HepG2 (cell line): ENCODE data around the gene PYY. TPM values are rescaled to one million over a fixed set of nuclear protein-coding genes. Genes with fewer than 3 reads are reported as not detected.

Source experiments
- ATAC-seq: fragments of 200-7000 bp; cut with Tn5 transposase; 3 replicates; pipeline ENCODE4 v1.9.1; 2020; ENCODE audit warnings: mild to moderate bottlenecking, moderate library complexity
- BruUV-seq: library from RNA; stranded (reverse); fragments of 400-500 nt; replicated peaks from 2 replicates; lab custom pipeline; 2021; lab: Mats Ljungman, UMichigan
- CTCF ChIA-PET: fragments of 300-600 bp; formaldehyde crosslinking; extraction: SDS; loops from one replicate; lab custom pipeline; 2021; ENCODE audit warnings: low total read pairs, inconsistent platforms, low intra/inter-chr PET ratio; lab: Yijun Ruan, JAX
- POLR2A ChIA-PET: fragments of 350-600 bp; sonication (Branson Sonifier 250); formaldehyde crosslinking; loops from one replicate; lab custom pipeline; 2020; ENCODE audit warnings: antibody characterized with exemption, inconsistent platforms; lab: Yijun Ruan, JAX
- DNase-seq: peaks from one replicate; pipeline ENCODE4 v3.0.0-alpha.2; 2015; ENCODE audit warnings: low spot score
- FAIRE-seq: peaks from 3 replicates; lab custom pipeline; 2011; peaks lifted over from hg19 to GRCh38; lab: Jason Lieb, UNC
- H2AFZ ChIP-seq: one replicate; pipeline ENCODE4 v1.6.1; 2011; ENCODE audit warnings: low read length, inconsistent platforms
- H3K27ac ChIP-seq: fragments of 300-600 bp; 3 replicates; pipeline ENCODE4 v1.8.0; 2011; ENCODE audit warnings: mixed run types, mild to moderate bottlenecking, mixed read lengths, low read length, inconsistent platforms; ENCODE audit not compliant: insufficient read depth; ENCODE audit errors: extremely low read length
- H3K27me3 ChIP-seq, 2 experiments: fragments of 200-600 bp in 1 of 2; 2 replicates in 1 of 2; 3 replicates in 1 of 2; pipeline versions ENCODE4 v1.6.0 to v1.8.0; 2011; ENCODE audit warnings: low read length in 2 of 2, mild to moderate bottlenecking in 2 of 2, moderate library complexity in 2 of 2, inconsistent platforms in 1 of 2; ENCODE audit not compliant: insufficient read depth in 2 of 2, control insufficient read depth in 1 of 2
- H3K36me3 ChIP-seq, 2 experiments: fragments of 200-600 bp in 1 of 2; replicated peaks in 1 of 2; 2 replicates in 1 of 2; 3 replicates in 1 of 2; pipeline versions ENCODE4 v1.5.1 to v1.8.0; 2011; ENCODE audit warnings: low read length in 2 of 2, inconsistent platforms in 1 of 2; ENCODE audit not compliant: insufficient read depth in 2 of 2, control insufficient read depth in 1 of 2
- H3K4me1 ChIP-seq: 2 replicates; pipeline ENCODE4 v1.5.1; 2012; ENCODE audit warnings: low read length, inconsistent platforms; ENCODE audit not compliant: insufficient read depth
- H3K4me2 ChIP-seq: 2 replicates; pipeline ENCODE4 v1.6.0; 2011; ENCODE audit warnings: low read depth, low read length, inconsistent platforms
- H3K4me3 ChIP-seq, 3 experiments: fragments of 200-600 bp in 1 of 3; sonication (generic), shearing (Covaris generic) in 1 of 3; replicated peaks in 1 of 3; 2 replicates each; pipeline ENCODE4 v1.5.1; 2011 to 2016; ENCODE audit warnings: low read length in 3 of 3, inconsistent platforms in 2 of 3, low read depth in 2 of 3, mild to moderate bottlenecking in 2 of 3, control low read depth in 1 of 3, mixed read lengths in 1 of 3; ENCODE audit not compliant: insufficient read depth in 1 of 3
- H3K79me2 ChIP-seq: one replicate; pipeline ENCODE4 v1.6.1; 2011; ENCODE audit warnings: low read length, inconsistent platforms; ENCODE audit not compliant: insufficient read depth
- H3K9ac ChIP-seq: 2 replicates; pipeline ENCODE4 v1.6.0; 2011; ENCODE audit warnings: mild to moderate bottlenecking, low read depth, low read length, inconsistent platforms; ENCODE audit not compliant: insufficient read depth
- H3K9me3 ChIP-seq: 2 replicates; pipeline ENCODE4 v1.5.1; 2012; ENCODE audit warnings: mild to moderate bottlenecking, low read length
- H4K20me1 ChIP-seq: 2 replicates; pipeline ENCODE4 v1.6.0; 2011; ENCODE audit warnings: inconsistent platforms, mild to moderate bottlenecking, low read length, moderate library complexity; ENCODE audit not compliant: insufficient read depth
- BATF2 ChIP-seq: sonication (generic); formaldehyde crosslinking; IDR thresholded peaks from 2 replicates; pipeline ENCODE4 v1.8.0; 2022; ENCODE audit warnings: mild to moderate bottlenecking, missing genetic modification reagents, moderate library complexity
- GFI1 ChIP-seq: sonication (generic); formaldehyde crosslinking; IDR thresholded peaks from 2 replicates; pipeline ENCODE4 v1.5.0; 2020; ENCODE audit warnings: missing genetic modification reagents, mild to moderate bottlenecking, borderline replicate concordance
- HNRNPUL1 ChIP-seq: fragments of 200-400 bp; formaldehyde crosslinking; IDR thresholded peaks from 2 replicates; pipeline ENCODE4 v1.6.1; 2017; ENCODE audit warnings: low read depth, mild to moderate bottlenecking, low read length, moderate library complexity
- KDM1A ChIP-seq: IDR thresholded peaks from 2 replicates; pipeline ENCODE4 v1.6.1; 2016; ENCODE audit warnings: missing compliant biosample characterization
- MBD4 ChIP-seq: IDR thresholded peaks from 2 replicates; pipeline ENCODE4 v1.6.1; 2012; ENCODE audit warnings: low read length, inconsistent platforms, borderline replicate concordance
- PAF1 ChIP-seq: IDR thresholded peaks from 2 replicates; pipeline ENCODE4 v1.6.1; 2016; ENCODE audit warnings: missing genetic modification reagents, missing compliant biosample characterization
- RARA ChIP-seq: IDR thresholded peaks from 2 replicates; pipeline ENCODE4 v1.6.1; 2016; ENCODE audit warnings: missing genetic modification reagents, missing compliant biosample characterization
- SKI ChIP-seq: fragments of 450-650 bp; IDR thresholded peaks from one replicate; pipeline ENCODE4 v1.6.1; 2018; ENCODE audit warnings: mild to moderate bottlenecking; ENCODE audit not compliant: partially characterized antibody
- ZBTB2 ChIP-seq: sonication (generic); formaldehyde crosslinking; IDR thresholded peaks from 2 replicates; pipeline ENCODE4 v1.8.0; 2022; ENCODE audit warnings: low read depth, missing genetic modification reagents
- ZFP62 ChIP-seq: sonication (generic); formaldehyde crosslinking; IDR thresholded peaks from 2 replicates; pipeline ENCODE4 v1.4.0; 2020; ENCODE audit warnings: missing genetic modification reagents
- ZIK1 ChIP-seq: sonication (generic); formaldehyde crosslinking; IDR thresholded peaks from 2 replicates; pipeline ENCODE4 v1.5.0; 2020; ENCODE audit warnings: mild to moderate bottlenecking, low read depth, missing genetic modification reagents, borderline replicate concordance
- ZNF703 ChIP-seq: sonication (generic); formaldehyde crosslinking; IDR thresholded peaks from 2 replicates; pipeline ENCODE4 v1.5.1; 2020; ENCODE audit warnings: missing genetic modification reagents, mild to moderate bottlenecking, moderate library complexity, borderline replicate concordance
- ZNF75D ChIP-seq: sonication (generic); formaldehyde crosslinking; IDR thresholded peaks from 2 replicates; pipeline ENCODE4 v1.8.1; 2023; ENCODE audit warnings: missing genetic modification reagents, mild to moderate bottlenecking, borderline replicate concordance
- WGBS: methylation state at CpG from one replicate; pipeline ENCODE4 v1.1.6; 2017; ENCODE audit warnings: low lambda C conversion rate; 5-methylcytosine and 5-hydroxymethylcytosine counted together
- in situ Hi-C: cut with HindIII; loops from 2 replicates; pipeline ENCODE4 v1.10.0; 2017; ENCODE audit warnings: low pct_unique_long_range_greater_than_20kb; ENCODE audit not compliant: extremely low pct_ligation_motif_present
- intact Hi-C: fragments of 100-400 bp; cut with micrococcal nuclease; formaldehyde crosslinking; loops from one replicate; pipeline ENCODE4 v1.10.0; 2022; ENCODE audit not compliant: unreplicated experiment
- polyA plus RNA-seq, 8 experiments: library from polyadenylated mRNA; depleted of rRNA in 3 of 8; stranded (reverse) in 7 of 8; unstranded in 1 of 8; fragments of >200 nt; fragmentation: Illumina TruSeq in 4 of 8; extraction: Trizol in 4 of 8; gene quantifications; 2 replicates each; pipeline versions ENCODE4 v1.2.1 to v1.2.3, GENCODE V29; 2011 to 2016; ENCODE audit warnings: low read depth in 4 of 8, missing spikeins in 1 of 8, mixed read lengths in 1 of 8; ENCODE audit not compliant: insufficient read depth in 1 of 8
- total RNA-seq, 5 experiments: library from RNA; depleted of rRNA; stranded (reverse); fragments of >200 nt; fragmentation: Illumina TruSeq; extraction: Trizol; gene quantifications; 2 replicates each; pipeline ENCODE4 v1.2.3, GENCODE V29; 2016; ENCODE audit warnings: low read depth in 1 of 5

PYY gene
- total and polyA plus RNA-seq, 2 of the 13 experiments (the other 11 are each of a cell fraction or from before 2014, with no cell fraction given): 0.25 TPM; not detected in 1

- no peak overlapping the region for H3K27ac ChIP-seq
- DNase-seq (no peak), ATAC-seq (no peak), FAIRE-seq (no peak)
- no TSS peak for BruUV-seq
- no peak overlapping the region for H3K9ac ChIP-seq
- peaks cover 5 to 51% of the 10 kb centered on the region in 2 experiments; a peak in 4 of 5 replicates for H3K27me3 ChIP-seq
- WGBS: 88% methylated on average over 27 of the region's 27 CpGs
- peaks cover 51% of the 10 kb centered on the region for H3K4me1 ChIP-seq
- no peaks in the 10 kb centered on the region for H4K20me1 ChIP-seq
- intact Hi-C loops (no loop called here), in situ Hi-C loops (no loop called here)
- CTCF ChIA-PET: no interaction called here
- no peak overlapping the region for H3K4me3 ChIP-seq
- no peaks in the 10 kb centered on the region for H3K79me2 ChIP-seq
- no peak overlapping the region for H3K4me2 ChIP-seq
- H2AFZ ChIP-seq: no peak overlapping the region
- no peaks in the 10 kb centered on the region for H3K9me3 ChIP-seq
- no peaks in the 10 kb centered on the region for H3K36me3 ChIP-seq
- TF ChIP-seq ZNF703 (no peak), ZFP62 (no peak), BATF2 (no peak), GFI1 (CRISPR knock-in tag) (no peak), RARA (CRISPR knock-in tag) (no peak), PAF1 (CRISPR knock-in tag) (no peak), KDM1A (CRISPR knock-in tag) (no peak), ZBTB2 (CRISPR knock-in tag) (no peak), HNRNPUL1 (no peak), SKI (no peak), ZIK1 (CRISPR knock-in tag) (no peak), ZNF75D (no peak), MBD4 (no peak)
- POLR2A ChIA-PET: no interaction called here
These were observed 22.2 kb upstream of the PYY start for GRCh38 chr17:43975898-43976297.
